Spleen (tissue), 7 donors: ENCODE measurements around the gene MYO15A.

Source experiments
- CTCF ChIP-seq, 11 experiments: fragments of 200-600 bp in 7 of 11; fragments of 450-650 bp in 4 of 11; sonication (generic) in 4 of 11; IDR thresholded peaks in 8 of 11; conservative IDR thresholded peaks in 3 of 11; 1 replicate in 7 of 11; 2 replicates in 4 of 11; pipeline versions ENCODE4 v1.4.0 to v1.8.0; 2016 to 2021; ENCODE audit warnings: antibody characterized with exemption in 11 of 11, inconsistent platforms in 4 of 11, mild to moderate bottlenecking in 1 of 11
- POLR2A ChIP-seq, 3 donors: fragments of 450-650 bp; IDR thresholded peaks; one replicate each; pipeline ENCODE4 v1.5.1; 2017; ENCODE audit warnings: antibody characterized with exemption in 3 of 3, mild to moderate bottlenecking in 1 of 3
- POLR2AphosphoS5 ChIP-seq, 3 donors: sonication (generic); formaldehyde crosslinking; IDR thresholded peaks; one replicate each; pipeline ENCODE4 v1.5.1; 2017; ENCODE audit warnings: antibody characterized with exemption in 3 of 3
- donor health status: DM: no; HTN: no; CAD: no; lungs with moderate emphysema.
- donor health status: DM: no; HTN: no; CAD: no.
- donor health status: DM: no; HTN: no; CAD: no.

- no peak for TF ChIP-seq POLR2AphosphoS5 (IDR thresholded peaks at IDR 0.05)
- TF ChIP-seq POLR2A (IDR thresholded peaks at IDR 0.05): no peak
- no peak for TF ChIP-seq CTCF (IDR thresholded peaks at IDR 0.05 in 8 of 11, conservative IDR thresholded peaks at IDR 0.05 in 3 of 11)
Measured at GRCh38 chr17:18094409-18094807, 14.1 kb upstream of the MYO15A start.
